HEK293 (cell line): ENCODE measurements around the gene TRMT112.
A peak's percentile ranks its signal among the peaks of the same experiment; 100 is the strongest.

ENCODE experiments used
- EGR2 ChIP-seq: fragments of 450-650 bp; formaldehyde crosslinking; IDR thresholded peaks from 2 replicates; pipeline ENCODE4 v1.5.1; 2016; ENCODE audit warnings: low read depth, missing biosample characterization, missing genetic modification characterization
- FEZF1 ChIP-seq: fragments of 450-650 bp; formaldehyde crosslinking; IDR thresholded peaks from 2 replicates; pipeline ENCODE4 v1.5.1; 2016; ENCODE audit warnings: missing biosample characterization, missing genetic modification characterization
- GLI4 ChIP-seq: fragments of 450-650 bp; formaldehyde crosslinking; IDR thresholded peaks from 2 replicates; pipeline ENCODE4 v1.5.1; 2016; ENCODE audit warnings: missing biosample characterization, missing genetic modification characterization
- KLF16 ChIP-seq: fragments of 450-650 bp; formaldehyde crosslinking; IDR thresholded peaks from 2 replicates; pipeline ENCODE4 v1.5.1; 2017; ENCODE audit warnings: missing biosample characterization, missing genetic modification characterization
- KLF8 ChIP-seq: fragments of 450-650 bp; formaldehyde crosslinking; IDR thresholded peaks from 2 replicates; pipeline ENCODE4 v1.5.1; 2016; ENCODE audit warnings: missing biosample characterization, missing genetic modification characterization
- KLF9 ChIP-seq: fragments of 450-650 bp; formaldehyde crosslinking; IDR thresholded peaks from 2 replicates; pipeline ENCODE4 v1.5.1; 2016; ENCODE audit warnings: missing biosample characterization, missing genetic modification characterization, low read depth
- PRDM1 ChIP-seq: fragments of 450-650 bp; formaldehyde crosslinking; IDR thresholded peaks from 2 replicates; pipeline ENCODE4; 2016; ENCODE audit warnings: missing biosample characterization, missing genetic modification characterization
- SALL2 ChIP-seq: fragments of 450-650 bp; formaldehyde crosslinking; IDR thresholded peaks from 2 replicates; pipeline ENCODE4 v1.5.0; 2017; ENCODE audit warnings: missing biosample characterization, mild to moderate bottlenecking, missing genetic modification characterization, borderline replicate concordance
- YY2 ChIP-seq: fragments of 450-650 bp; formaldehyde crosslinking; IDR thresholded peaks from 2 replicates; pipeline ENCODE4 v1.5.1; 2016; ENCODE audit warnings: missing biosample characterization, missing genetic modification characterization
- ZBTB17 ChIP-seq: fragments of 450-650 bp; formaldehyde crosslinking; IDR thresholded peaks from 2 replicates; pipeline ENCODE4 v1.5.1; 2016; ENCODE audit warnings: missing biosample characterization, missing genetic modification characterization
- ZBTB20 ChIP-seq: fragments of 450-650 bp; formaldehyde crosslinking; IDR thresholded peaks from 2 replicates; pipeline ENCODE4 v1.5.1; 2016; ENCODE audit warnings: missing biosample characterization, missing genetic modification characterization
- ZBTB48 ChIP-seq: fragments of 450-650 bp; formaldehyde crosslinking; IDR thresholded peaks from 2 replicates; pipeline ENCODE4 v1.5.1; 2016; ENCODE audit warnings: missing biosample characterization, missing genetic modification characterization
- ZFP37 ChIP-seq: fragments of 450-650 bp; formaldehyde crosslinking; IDR thresholded peaks from 2 replicates; pipeline ENCODE4 v1.5.1; 2016; ENCODE audit warnings: missing biosample characterization, missing genetic modification characterization
- ZFP41 ChIP-seq: fragments of 450-650 bp; formaldehyde crosslinking; IDR thresholded peaks from 2 replicates; pipeline ENCODE4 v1.5.1; 2016; ENCODE audit warnings: missing biosample characterization, missing genetic modification characterization, borderline replicate concordance
- ZFP69B ChIP-seq: fragments of 450-650 bp; formaldehyde crosslinking; IDR thresholded peaks from 2 replicates; pipeline ENCODE4 v1.5.1; 2016; ENCODE audit warnings: missing biosample characterization, missing genetic modification characterization
- ZNF114 ChIP-seq: fragments of 450-650 bp; formaldehyde crosslinking; IDR thresholded peaks from 2 replicates; pipeline ENCODE4 v1.5.0; 2017; ENCODE audit warnings: missing biosample characterization, missing genetic modification characterization
- ZNF121 ChIP-seq: fragments of 450-650 bp; formaldehyde crosslinking; IDR thresholded peaks from 2 replicates; pipeline ENCODE4 v1.5.1; 2016; ENCODE audit warnings: missing biosample characterization, missing genetic modification characterization
- ZNF138 ChIP-seq: fragments of 450-650 bp; formaldehyde crosslinking; IDR thresholded peaks from 2 replicates; pipeline ENCODE4 v1.5.1; 2016; ENCODE audit warnings: missing biosample characterization, missing genetic modification characterization, borderline replicate concordance
- ZNF221 ChIP-seq: fragments of 450-650 bp; formaldehyde crosslinking; IDR thresholded peaks from 2 replicates; pipeline ENCODE4 v1.5.1; 2017; ENCODE audit warnings: missing biosample characterization, missing genetic modification characterization, borderline replicate concordance
- ZNF266 ChIP-seq: fragments of 450-650 bp; formaldehyde crosslinking; IDR thresholded peaks from 2 replicates; pipeline ENCODE4 v1.5.1; 2016; ENCODE audit warnings: missing biosample characterization, missing genetic modification characterization, low read depth
- ZNF394 ChIP-seq: fragments of 450-650 bp; formaldehyde crosslinking; IDR thresholded peaks from 2 replicates; pipeline ENCODE4 v1.5.1; 2016; ENCODE audit warnings: missing biosample characterization, missing genetic modification characterization, mild to moderate bottlenecking, moderate library complexity, borderline replicate concordance
- ZNF544 ChIP-seq: fragments of 450-650 bp; formaldehyde crosslinking; IDR thresholded peaks from 2 replicates; pipeline ENCODE4 v1.5.0; 2017; ENCODE audit warnings: missing biosample characterization, missing genetic modification characterization
- ZNF664 ChIP-seq: fragments of 450-650 bp; formaldehyde crosslinking; IDR thresholded peaks from 2 replicates; pipeline ENCODE4 v1.5.1; 2016; ENCODE audit warnings: missing biosample characterization, missing genetic modification characterization
- ZNF843 ChIP-seq: fragments of 450-650 bp; formaldehyde crosslinking; IDR thresholded peaks from 2 replicates; pipeline ENCODE4 v1.5.1; 2016; ENCODE audit warnings: missing biosample characterization, missing genetic modification characterization
- TF ChIP-seq, protein P1 (sequence below): fragments of 450-650 bp; formaldehyde crosslinking; IDR thresholded peaks from 2 replicates; pipeline ENCODE4 v1.5.1; 2016; ENCODE audit warnings: missing biosample characterization, missing genetic modification characterization
- TF ChIP-seq, protein P2 (sequence below): fragments of 450-650 bp; formaldehyde crosslinking; IDR thresholded peaks from 2 replicates; pipeline ENCODE4 v1.5.1; 2016; ENCODE audit warnings: missing biosample characterization, missing genetic modification characterization
- TF ChIP-seq, protein P3 (sequence below): fragments of 450-650 bp; formaldehyde crosslinking; IDR thresholded peaks from 2 replicates; pipeline ENCODE4 v1.5.1; 2016; ENCODE audit warnings: missing biosample characterization, missing genetic modification characterization
- TF ChIP-seq, protein P4 (sequence below): fragments of 450-650 bp; formaldehyde crosslinking; IDR thresholded peaks from 2 replicates; pipeline ENCODE4 v1.5.1; 2016; ENCODE audit warnings: missing biosample characterization, missing genetic modification characterization
- TF ChIP-seq, protein P5 (sequence below): fragments of 450-650 bp; formaldehyde crosslinking; optimal IDR thresholded peaks from 2 replicates; pipeline ENCODE3; 2016; ENCODE audit warnings: missing biosample characterization, mild to moderate bottlenecking, missing genetic modification characterization
- TF ChIP-seq, protein P6 (sequence below): fragments of 450-650 bp; formaldehyde crosslinking; IDR thresholded peaks from 2 replicates; pipeline ENCODE4 v1.5.1; 2016; ENCODE audit warnings: missing biosample characterization, missing genetic modification characterization

TRMT112 gene

DNA sequence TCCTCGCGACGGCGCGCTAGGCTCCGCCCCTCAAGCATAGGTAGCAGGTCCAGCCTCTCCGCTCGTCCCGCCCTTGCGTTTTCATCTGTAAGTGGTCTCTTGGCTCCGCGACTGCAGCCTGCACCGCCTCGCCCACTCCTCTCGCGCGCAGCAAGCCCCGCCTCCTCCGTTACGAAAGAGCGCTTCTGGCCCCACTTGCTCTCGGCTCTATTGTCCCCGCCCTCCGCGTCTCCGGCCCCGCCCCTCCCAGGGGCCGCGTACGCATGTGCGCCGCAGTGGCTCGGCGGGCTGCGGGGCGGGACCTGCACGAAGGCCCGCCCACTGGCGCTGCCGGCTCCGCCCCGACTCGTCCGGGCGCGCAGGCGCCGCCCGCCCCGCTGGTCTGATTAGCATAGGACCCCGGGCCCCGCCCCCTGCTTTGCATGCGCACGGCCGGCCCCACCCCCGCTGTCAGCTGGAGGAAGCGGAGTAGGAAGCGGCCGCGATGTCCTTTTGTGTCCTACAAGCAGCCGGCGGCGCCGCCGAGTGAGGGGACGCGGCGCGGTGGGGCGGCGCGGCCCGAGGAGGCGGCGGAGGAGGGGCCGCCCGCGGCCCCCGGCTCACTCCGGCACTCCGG, 12.2 kb downstream of the TRMT112 start, which contains the start of gene ESRRA (continued):
- TF ChIP-seq, protein P1, sequence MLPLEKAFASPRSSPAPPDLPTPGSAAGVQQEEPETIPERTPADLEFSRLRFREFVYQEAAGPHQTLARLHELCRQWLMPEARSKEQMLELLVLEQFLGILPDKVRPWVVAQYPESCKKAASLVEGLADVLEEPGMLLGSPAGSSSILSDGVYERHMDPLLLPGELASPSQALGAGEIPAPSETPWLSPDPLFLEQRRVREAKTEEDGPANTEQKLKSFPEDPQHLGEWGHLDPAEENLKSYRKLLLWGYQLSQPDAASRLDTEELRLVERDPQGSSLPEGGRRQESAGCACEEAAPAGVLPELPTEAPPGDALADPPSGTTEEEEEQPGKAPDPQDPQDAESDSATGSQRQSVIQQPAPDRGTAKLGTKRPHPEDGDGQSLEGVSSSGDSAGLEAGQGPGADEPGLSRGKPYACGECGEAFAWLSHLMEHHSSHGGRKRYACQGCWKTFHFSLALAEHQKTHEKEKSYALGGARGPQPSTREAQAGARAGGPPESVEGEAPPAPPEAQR: no peak
- TF ChIP-seq SALL2 (tag by site-specific recombination) (no peak), ZNF664 (tag by site-specific recombination) (no peak), FEZF1 (tag by site-specific recombination) (peak; percentile 32; the same call in 1 of the 2 replicates), ZNF843 (tag by site-specific recombination) (no peak), KLF9 (tag by site-specific recombination) (peak; percentile 85), YY2 (tag by site-specific recombination) (no peak), KLF8 (tag by site-specific recombination) (peak; percentile 56; the same call in 1 of the 2 replicates), ZFP37 (no peak), PRDM1 (no peak), ZBTB20 (tag by site-specific recombination) (no peak), ZBTB17 (tag by site-specific recombination) (no peak), ZBTB48 (no peak), ZNF221 (tag by site-specific recombination) (no peak), ZNF121 (no peak), ZFP41 (tag by site-specific recombination) (no peak), ZNF138 (tag by site-specific recombination) (no peak), ZNF114 (no peak), ZFP69B (tag by site-specific recombination) (peak; percentile 44; the same call in 1 of the 2 replicates), EGR2 (tag by site-specific recombination) (peak; percentile 29; the same call in 1 of the 2 replicates), KLF16 (tag by site-specific recombination) (no peak), ZNF266 (tag by site-specific recombination) (no peak), GLI4 (tag by site-specific recombination) (no peak), ZNF544 (tag by site-specific recombination) (no peak), ZNF394 (tag by site-specific recombination) (no peak)
- TF ChIP-seq, protein P2, sequence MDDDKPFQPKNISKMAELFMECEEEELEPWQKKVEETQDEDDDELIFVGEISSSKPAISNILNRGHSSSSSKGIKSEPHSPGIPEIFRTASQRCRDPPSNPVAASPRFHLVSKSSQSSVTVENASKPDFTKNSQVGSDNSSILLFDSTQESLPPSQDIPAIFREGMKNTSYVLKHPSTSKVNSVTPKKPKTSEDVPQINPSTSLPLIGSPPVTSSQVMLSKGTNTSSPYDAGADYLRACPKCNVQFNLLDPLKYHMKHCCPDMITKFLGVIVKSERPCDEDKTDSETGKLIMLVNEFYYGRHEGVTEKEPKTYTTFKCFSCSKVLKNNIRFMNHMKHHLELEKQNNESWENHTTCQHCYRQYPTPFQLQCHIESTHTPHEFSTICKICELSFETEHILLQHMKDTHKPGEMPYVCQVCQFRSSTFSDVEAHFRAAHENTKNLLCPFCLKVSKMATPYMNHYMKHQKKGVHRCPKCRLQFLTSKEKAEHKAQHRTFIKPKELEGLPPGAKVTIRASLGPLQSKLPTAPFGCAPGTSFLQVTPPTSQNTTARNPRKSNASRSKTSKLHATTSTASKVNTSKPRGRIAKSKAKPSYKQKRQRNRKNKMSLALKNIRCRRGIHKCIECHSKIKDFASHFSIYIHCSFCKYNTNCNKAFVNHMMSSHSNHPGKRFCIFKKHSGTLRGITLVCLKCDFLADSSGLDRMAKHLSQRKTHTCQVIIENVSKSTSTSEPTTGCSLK (tag by site-specific recombination): no peak
- TF ChIP-seq, protein P3, sequence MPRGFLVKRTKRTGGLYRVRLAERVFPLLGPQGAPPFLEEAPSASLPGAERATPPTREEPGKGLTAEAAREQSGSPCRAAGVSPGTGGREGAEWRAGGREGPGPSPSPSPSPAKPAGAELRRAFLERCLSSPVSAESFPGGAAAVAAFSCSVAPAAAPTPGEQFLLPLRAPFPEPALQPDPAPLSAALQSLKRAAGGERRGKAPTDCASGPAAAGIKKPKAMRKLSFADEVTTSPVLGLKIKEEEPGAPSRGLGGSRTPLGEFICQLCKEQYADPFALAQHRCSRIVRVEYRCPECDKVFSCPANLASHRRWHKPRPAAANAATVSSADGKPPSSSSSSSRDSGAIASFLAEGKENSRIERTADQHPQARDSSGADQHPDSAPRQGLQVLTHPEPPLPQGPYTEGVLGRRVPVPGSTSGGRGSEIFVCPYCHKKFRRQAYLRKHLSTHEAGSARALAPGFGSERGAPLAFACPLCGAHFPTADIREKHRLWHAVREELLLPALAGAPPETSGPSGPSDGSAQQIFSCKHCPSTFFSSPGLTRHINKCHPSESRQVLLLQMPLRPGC (tag by site-specific recombination): no peak
- TF ChIP-seq, protein P4, sequence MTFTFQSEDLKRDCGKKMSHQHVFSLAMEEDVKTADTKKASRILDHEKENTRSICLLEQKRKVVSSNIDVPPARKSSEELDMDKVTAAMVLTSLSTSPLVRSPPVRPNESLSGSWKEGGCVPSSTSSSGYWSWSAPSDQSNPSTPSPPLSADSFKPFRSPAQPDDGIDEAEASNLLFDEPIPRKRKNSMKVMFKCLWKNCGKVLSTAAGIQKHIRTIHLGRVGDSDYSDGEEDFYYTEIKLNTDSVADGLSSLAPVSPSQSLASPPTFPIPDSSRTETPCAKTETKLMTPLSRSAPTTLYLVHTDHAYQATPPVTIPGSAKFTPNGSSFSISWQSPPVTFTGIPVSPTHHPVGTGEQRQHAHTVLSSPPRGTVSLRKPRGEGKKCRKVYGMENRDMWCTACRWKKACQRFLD (tag by site-specific recombination): no peak
- TF ChIP-seq, protein P5, sequence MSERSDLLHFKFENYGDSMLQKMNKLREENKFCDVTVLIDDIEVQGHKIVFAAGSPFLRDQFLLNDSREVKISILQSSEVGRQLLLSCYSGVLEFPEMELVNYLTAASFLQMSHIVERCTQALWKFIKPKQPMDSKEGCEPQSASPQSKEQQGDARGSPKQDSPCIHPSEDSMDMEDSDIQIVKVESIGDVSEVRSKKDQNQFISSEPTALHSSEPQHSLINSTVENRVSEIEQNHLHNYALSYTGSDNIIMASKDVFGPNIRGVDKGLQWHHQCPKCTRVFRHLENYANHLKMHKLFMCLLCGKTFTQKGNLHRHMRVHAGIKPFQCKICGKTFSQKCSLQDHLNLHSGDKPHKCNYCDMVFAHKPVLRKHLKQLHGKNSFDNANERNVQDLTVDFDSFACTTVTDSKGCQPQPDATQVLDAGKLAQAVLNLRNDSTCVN (tag by site-specific recombination): peak; percentile 53
- TF ChIP-seq, protein P6, sequence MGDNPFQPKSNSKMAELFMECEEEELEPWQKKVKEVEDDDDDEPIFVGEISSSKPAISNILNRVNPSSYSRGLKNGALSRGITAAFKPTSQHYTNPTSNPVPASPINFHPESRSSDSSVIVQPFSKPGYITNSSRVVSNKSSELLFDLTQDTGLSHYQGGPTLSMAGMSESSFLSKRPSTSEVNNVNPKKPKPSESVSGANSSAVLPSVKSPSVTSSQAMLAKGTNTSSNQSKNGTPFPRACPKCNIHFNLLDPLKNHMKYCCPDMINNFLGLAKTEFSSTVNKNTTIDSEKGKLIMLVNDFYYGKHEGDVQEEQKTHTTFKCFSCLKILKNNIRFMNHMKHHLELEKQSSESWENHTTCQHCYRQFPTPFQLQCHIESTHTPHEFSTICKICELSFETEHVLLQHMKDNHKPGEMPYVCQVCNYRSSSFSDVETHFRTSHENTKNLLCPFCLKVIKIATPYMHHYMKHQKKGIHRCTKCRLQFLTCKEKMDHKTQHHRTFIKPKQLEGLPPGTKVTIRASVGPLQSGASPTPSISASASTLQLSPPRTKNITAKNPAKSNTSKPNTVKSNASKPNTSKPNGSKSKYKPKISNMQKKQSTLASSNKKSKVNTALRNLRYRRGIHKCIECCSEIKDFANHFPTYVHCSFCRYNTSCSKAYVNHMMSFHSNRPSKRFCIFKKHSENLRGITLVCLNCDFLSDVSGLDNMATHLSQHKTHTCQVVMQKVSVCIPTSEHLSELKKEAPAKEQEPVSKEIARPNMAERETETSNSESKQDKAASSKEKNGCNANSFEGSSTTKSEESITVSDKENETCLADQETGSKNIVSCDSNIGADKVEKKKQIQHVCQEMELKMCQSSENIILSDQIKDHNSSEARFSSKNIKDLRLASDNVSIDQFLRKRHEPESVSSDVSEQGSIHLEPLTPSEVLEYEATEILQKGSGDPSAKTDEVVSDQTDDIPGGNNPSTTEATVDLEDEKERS: no peak
